ENCODE data around the gene IL4. TPM values are rescaled to one million over a fixed set of nuclear protein-coding genes. Genes with fewer than 3 reads are reported as not detected.

The IL4 gene
- total RNA-seq, 4 donors from 2014 or later, result not detected

DNA sequence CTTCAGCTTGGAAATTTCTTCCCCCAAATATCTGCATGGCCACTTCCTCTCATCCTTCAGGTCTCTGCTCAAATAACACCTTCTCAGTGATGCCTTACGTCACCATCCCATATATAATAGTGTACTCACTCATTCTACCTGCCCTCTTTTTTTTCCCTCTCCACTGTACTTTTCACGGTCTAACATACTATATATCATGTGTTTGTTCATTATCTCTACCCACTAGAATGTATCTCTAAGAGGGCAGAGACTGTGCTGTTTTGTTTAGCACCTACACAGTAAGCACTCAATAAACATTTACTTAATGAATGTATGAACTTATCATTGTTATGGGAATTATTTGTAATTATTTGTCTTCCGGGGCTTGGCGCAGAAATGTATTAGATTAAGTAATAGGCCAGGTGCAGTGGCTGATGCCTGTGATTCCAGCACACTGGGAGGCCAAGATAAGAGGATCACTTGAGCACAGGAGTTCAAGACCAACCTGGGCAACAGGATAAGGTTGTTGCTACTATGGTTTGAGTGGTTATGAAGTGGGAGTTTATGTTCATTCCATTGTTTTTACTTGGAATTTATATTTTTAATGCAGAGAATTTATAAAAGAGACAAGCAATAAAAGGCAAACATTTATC lies 21.8 kb upstream of the IL4 start:
- TF ChIP-seq EP300 (IDR thresholded peaks at IDR 0.05), result no peak
- no peak for TF ChIP-seq POLR2A (IDR thresholded peaks at IDR 0.05)
- TF ChIP-seq, protein P1, sequence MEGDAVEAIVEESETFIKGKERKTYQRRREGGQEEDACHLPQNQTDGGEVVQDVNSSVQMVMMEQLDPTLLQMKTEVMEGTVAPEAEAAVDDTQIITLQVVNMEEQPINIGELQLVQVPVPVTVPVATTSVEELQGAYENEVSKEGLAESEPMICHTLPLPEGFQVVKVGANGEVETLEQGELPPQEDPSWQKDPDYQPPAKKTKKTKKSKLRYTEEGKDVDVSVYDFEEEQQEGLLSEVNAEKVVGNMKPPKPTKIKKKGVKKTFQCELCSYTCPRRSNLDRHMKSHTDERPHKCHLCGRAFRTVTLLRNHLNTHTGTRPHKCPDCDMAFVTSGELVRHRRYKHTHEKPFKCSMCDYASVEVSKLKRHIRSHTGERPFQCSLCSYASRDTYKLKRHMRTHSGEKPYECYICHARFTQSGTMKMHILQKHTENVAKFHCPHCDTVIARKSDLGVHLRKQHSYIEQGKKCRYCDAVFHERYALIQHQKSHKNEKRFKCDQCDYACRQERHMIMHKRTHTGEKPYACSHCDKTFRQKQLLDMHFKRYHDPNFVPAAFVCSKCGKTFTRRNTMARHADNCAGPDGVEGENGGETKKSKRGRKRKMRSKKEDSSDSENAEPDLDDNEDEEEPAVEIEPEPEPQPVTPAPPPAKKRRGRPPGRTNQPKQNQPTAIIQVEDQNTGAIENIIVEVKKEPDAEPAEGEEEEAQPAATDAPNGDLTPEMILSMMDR (IDR thresholded peaks at IDR 0.05), result no peak
- Histone ChIP-seq H3K36me3 (no peaks in the 10 kb centered on the region), H3K4me3 (no peak overlapping the region), H3K27me3 (peaks cover 0 to 35% of the 10 kb centered on the region in 2 donors), H3K9me3 (peaks cover 0 to 23% (median 2%) of the 10 kb centered on the region in 4 donors), H3K4me1 (peaks cover 0 to 17% (median 10%) of the 10 kb centered on the region in 4 donors), H3K27ac (no peak overlapping the region)
- no peak for DNase-seq (ENCODE audit: low spot score in 2 of 2)
- 88 to 92% methylated on average over 4 of the region's 4 CpGs for WGBS, 2 donors

DNA sequence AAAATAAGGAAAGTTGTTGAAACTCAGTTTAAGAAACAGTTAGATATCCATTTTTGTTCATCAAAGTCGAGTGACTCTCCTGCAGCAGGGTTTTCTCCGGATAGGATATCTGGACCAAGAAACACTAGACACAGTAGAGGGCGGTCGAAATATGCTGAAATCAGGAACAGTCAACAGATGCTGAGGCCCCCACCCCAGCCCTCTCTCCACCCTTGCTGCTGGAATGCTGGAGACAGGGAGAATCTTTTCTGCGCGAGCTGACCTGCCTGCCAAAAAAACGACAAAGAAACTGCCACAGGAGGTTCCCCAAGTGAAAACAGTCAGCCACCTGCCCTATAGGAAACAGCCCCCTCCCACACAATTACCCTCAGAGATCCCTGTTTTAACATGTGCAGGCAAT lies 20.1 kb upstream of the IL4 start:
- H3K4me3 ChIP-seq, result no peak overlapping the region
- no peak for DNase-seq (ENCODE audit: low spot score in 2 of 2)
- peaks cover 0 to 37% of the 10 kb centered on the region in 2 donors for H3K27me3 ChIP-seq
- no peaks in the 10 kb centered on the region for H3K36me3 ChIP-seq
- WGBS, 2 donors, result 23 to 37% methylated on average over 7 of the region's 7 CpGs
- H3K27ac ChIP-seq, result no peak overlapping the region
- peaks cover 0 to 6% (median 0%) of the 10 kb centered on the region in 4 donors for H3K9me3 ChIP-seq
- TF ChIP-seq POLR2A (IDR thresholded peaks at IDR 0.05) (no peak), EP300 (IDR thresholded peaks at IDR 0.05) (no peak)
- TF ChIP-seq, protein P1 (IDR thresholded peaks at IDR 0.05), result no peak
- H3K4me1 ChIP-seq, result peaks cover 0 to 18% (median 10%) of the 10 kb centered on the region in 4 donors

DNA sequence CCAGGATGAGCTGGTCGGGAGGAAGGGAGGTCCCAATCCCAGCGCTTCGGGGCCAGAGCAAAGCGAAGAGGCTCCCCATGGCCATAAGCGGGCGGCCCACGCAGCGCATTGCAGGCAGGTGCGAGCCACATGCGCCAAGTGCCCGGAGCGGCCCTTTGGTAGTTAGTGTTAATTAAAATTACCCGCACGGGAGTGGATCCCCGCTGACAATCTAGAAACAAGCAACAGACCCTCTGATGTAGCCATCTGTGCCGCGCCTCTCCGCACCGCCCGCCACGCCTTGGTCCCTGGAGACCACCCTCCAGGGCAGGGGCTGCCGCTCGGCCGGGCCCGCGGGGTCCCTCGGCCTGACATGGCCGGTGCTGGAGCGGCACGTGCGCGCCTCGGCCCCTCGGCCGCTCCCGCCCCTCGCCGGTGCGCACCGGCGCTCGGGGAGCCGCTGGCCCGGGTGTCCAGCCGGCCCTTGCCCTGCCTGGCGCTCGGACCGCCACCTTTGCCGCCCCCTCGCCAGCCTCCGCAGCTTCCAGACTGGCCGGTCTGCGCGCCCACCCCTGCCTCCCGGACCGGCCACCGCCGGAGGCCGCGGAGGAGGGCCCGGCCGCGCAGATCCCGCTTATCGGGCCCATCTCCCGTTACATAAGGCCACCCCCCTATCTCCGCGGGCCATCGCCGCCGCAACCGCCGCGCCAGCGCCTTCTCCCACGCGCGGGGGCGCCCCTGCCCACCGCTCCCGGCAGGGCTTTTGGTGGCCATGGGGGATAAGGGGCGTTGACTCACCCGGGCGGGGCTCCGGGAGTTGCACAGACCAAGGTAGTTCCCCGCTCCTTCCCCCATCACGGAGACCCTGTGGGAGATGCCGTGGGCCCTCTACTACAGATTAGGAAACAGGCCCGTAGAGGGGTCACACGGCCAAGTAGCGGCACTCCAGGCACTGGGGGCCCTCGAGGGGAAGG lies 17.7 kb upstream of the IL4 start:
- Histone ChIP-seq H3K9me3 (no peaks in the 10 kb centered on the region), H3K27ac (no peak overlapping the region), H3K4me1 (peaks cover 0 to 18% (median 10%) of the 10 kb centered on the region in 4 donors), H3K27me3 (peaks cover 0 to 37% of the 10 kb centered on the region in 2 donors), H3K36me3 (no peaks in the 10 kb centered on the region), H3K4me3 (peak overlapping the region; percentile 25 to 51 (median 46))
- no peak for DNase-seq (ENCODE audit: low spot score in 2 of 2)
- TF ChIP-seq POLR2A (IDR thresholded peaks at IDR 0.05), result no peak
- TF ChIP-seq EP300 (IDR thresholded peaks at IDR 0.05), result no peak
- TF ChIP-seq, protein P1 (IDR thresholded peaks at IDR 0.05), result peak in 1 of 5 experiments; percentile 21
- WGBS, 2 donors, result 4 to 10% methylated on average over 20 to 60 of the region's 92 CpGs

DNA sequence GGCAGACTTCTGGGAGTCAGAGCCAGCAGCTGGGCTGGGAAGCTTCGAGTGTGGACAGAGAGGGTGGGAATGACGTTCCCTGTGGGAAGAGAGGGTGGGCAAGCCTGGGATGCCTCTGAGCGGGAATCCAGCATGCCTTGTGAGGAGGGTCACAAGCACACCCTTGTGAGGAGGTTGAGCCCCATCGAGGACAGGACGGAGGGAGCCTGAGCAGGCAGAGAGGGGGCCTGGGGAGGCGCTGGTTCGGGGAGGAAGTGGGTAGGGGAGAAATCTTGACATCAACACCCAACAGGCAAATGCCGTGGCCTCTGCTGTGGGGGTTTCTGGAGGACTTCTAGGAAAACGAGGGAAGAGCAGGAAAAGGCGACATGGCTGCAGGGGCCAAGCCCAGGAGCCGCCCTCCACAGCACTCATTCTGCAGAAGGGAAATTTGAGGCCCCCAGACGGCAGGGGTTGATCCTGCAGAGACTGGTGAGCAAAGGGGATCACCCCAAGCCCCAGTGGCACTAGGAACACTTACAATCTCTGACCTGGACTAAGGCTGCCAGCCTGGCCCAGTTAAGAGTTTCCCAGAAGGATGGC lies 16.9 kb upstream of the IL4 start:
- no peak for DNase-seq (ENCODE audit: low spot score in 2 of 2)
- Histone ChIP-seq H3K27me3 (peaks cover 0 to 37% of the 10 kb centered on the region in 2 donors), H3K9me3 (no peaks in the 10 kb centered on the region), H3K4me1 (peaks cover 0 to 18% (median 10%) of the 10 kb centered on the region in 4 donors), H3K4me3 (peak overlapping the region in 3 of 4 donors; percentile 41 to 51 (median 50)), H3K27ac (no peak overlapping the region), H3K36me3 (no peaks in the 10 kb centered on the region)
- 65 to 72% methylated on average over 12 of the region's 12 CpGs for WGBS, 2 donors
- TF ChIP-seq POLR2A (IDR thresholded peaks at IDR 0.05) (no peak), EP300 (IDR thresholded peaks at IDR 0.05) (no peak)
- TF ChIP-seq, protein P1 (IDR thresholded peaks at IDR 0.05), result no peak
